AG09319 (cell line): ENCODE measurements around the gene SLC1A1.

Source experiments
- DNase-seq: peaks from one replicate; pipeline ENCODE4 v3.0.0-alpha.2; 2010; ENCODE audit warnings: low read depth; ENCODE audit errors: extremely low read depth
- CTCF ChIP-seq: IDR thresholded peaks from 2 replicates; pipeline ENCODE4 v1.5.1; 2011; ENCODE audit warnings: low read depth, mild to moderate bottlenecking, inconsistent platforms, low read length, moderate library complexity

Gene SLC1A1

GRCh38 chr9:4489919-4490704 lies at the start of gene SLC1A1:
Gene SLC1A1, plus strand, starts transcription at chr9:4490468. Its CDS starts 212 bp downstream, at chr9:4490680.
- no peak for TF ChIP-seq CTCF
- no peak for DNase-seq

GRCh38 chr9:4442806-4443205 lies 47.5 kb upstream of the SLC1A1 start:
- DNase-seq = no peak
- no peak for TF ChIP-seq CTCF

GRCh38 chr9:4443439-4443838 lies 46.8 kb upstream of the SLC1A1 start:
- DNase-seq = no peak
- no peak for TF ChIP-seq CTCF

- DNase-seq = no peak
- no peak for TF ChIP-seq CTCF
Measured at GRCh38 chr9:4461437-4461836, 28.8 kb upstream of the SLC1A1 start.

GRCh38 chr9:4463824-4464223 lies 26.4 kb upstream of the SLC1A1 start:
- DNase-seq = no peak
- TF ChIP-seq CTCF = no peak

- no peak for DNase-seq
- TF ChIP-seq CTCF = no peak
Measured at GRCh38 chr9:4464911-4465513, 25.3 kb upstream of the SLC1A1 start.

- no peak for TF ChIP-seq CTCF
- no peak for DNase-seq
Measured at GRCh38 chr9:4465910-4466309, 24.4 kb upstream of the SLC1A1 start.
